Transverse colon (tissue), 4 donors: ENCODE data around the gene OR1D2. TPM values are rescaled to one million over a fixed set of nuclear protein-coding genes. Genes with fewer than 3 reads are reported as not detected.
"Not testable (repeated sequence)": the region's sequence is repeated elsewhere in the genome, so short reads cannot be mapped to it uniquely, and the experiment has no call there.

Experiments
- DNase-seq: peaks from one replicate; pipeline ENCODE4 v3.0.0-alpha.2; 2019
- H3K27ac ChIP-seq, 4 donors: fragments of 200-600 bp; sonication (generic); 2 replicates each; pipeline ENCODE4 v1.5.1; 2016 to 2018; ENCODE audit warnings: inconsistent platforms in 4 of 4
- H3K27me3 ChIP-seq: fragments of 200-600 bp; sonication (generic); 2 replicates; pipeline ENCODE4 v1.5.1; 2017; ENCODE audit warnings: inconsistent platforms
- H3K36me3 ChIP-seq, 4 donors: fragments of 200-600 bp; sonication (generic); 2 replicates each; pipeline ENCODE4 v1.5.1; 2017 to 2019; ENCODE audit warnings: inconsistent platforms in 4 of 4
- H3K4me1 ChIP-seq, 4 donors: fragments of 200-600 bp; sonication (generic); 2 replicates each; pipeline ENCODE4 v1.5.1; 2017 to 2020; ENCODE audit warnings: inconsistent platforms in 4 of 4
- H3K4me3 ChIP-seq, 4 donors: fragments of 200-600 bp; sonication (generic); 1 replicate in 1 of 4; 2 replicates in 3 of 4; pipeline versions ENCODE4 v1.5.1 to v1.6.1; 2017 to 2019; ENCODE audit warnings: inconsistent platforms in 4 of 4
- H3K9me3 ChIP-seq, 2 donors: fragments of 200-600 bp; sonication (generic); 2 replicates each; pipeline ENCODE4 v1.5.1; 2017 to 2019; ENCODE audit warnings: inconsistent platforms in 2 of 2
- EP300 ChIP-seq: sonication (generic); formaldehyde crosslinking; IDR thresholded peaks from one replicate; pipeline ENCODE4 v1.6.1; 2017; ENCODE audit warnings: antibody characterized with exemption, low read depth
- POLR2A ChIP-seq: fragments of 450-650 bp; IDR thresholded peaks from one replicate; pipeline ENCODE4 v1.6.1; 2016; ENCODE audit warnings: antibody characterized with exemption, mild to moderate bottlenecking, moderate library complexity
- POLR2AphosphoS5 ChIP-seq, 3 donors: sonication (generic); formaldehyde crosslinking; IDR thresholded peaks; one replicate each; pipeline ENCODE4 v1.6.1; 2016; ENCODE audit warnings: antibody characterized with exemption in 3 of 3
- WGBS, 2 donors: methylation state at CpG; one replicate each; pipeline ENCODE4 v1.1.5; 2018; ENCODE audit warnings: low coverage in 1 of 2; 5-methylcytosine and 5-hydroxymethylcytosine counted together
- in situ Hi-C, 4 donors: fragments of 200-750 bp; cut with MboI; loops; one replicate each; pipeline versions ENCODE4 v1.15.0 to v1.15.1; 2017; ENCODE audit warnings: low sequenced_read_pairs in 3 of 4, low pct_ligation_motif_present in 1 of 4, low pct_unique_long_range_greater_than_20kb in 1 of 4
- intact Hi-C: fragments of 100-400 bp; cut with DNase I; formaldehyde crosslinking; loops from one replicate; pipeline ENCODE4 v1.15.1; 2023; ENCODE audit warnings: low total_unique reads
- total RNA-seq, 4 donors: library from RNA; depleted of rRNA; stranded (reverse); fragments of >200 nt; gene quantifications; one replicate each; pipeline ENCODE4 v1.1.0, GENCODE V29; 2016
- TF ChIP-seq, protein P1 (sequence below), 5 experiments: fragments of 200-600 bp in 3 of 5; fragments of 450-650 bp in 2 of 5; sonication (generic) in 3 of 5; IDR thresholded peaks; 1 replicate in 2 of 5; 2 replicates in 3 of 5; pipeline ENCODE4 v1.5.1; 2016 to 2017; ENCODE audit warnings: antibody characterized with exemption in 5 of 5, inconsistent platforms in 3 of 5, mild to moderate bottlenecking in 2 of 5, moderate library complexity in 1 of 5

The OR1D2 gene, protein sequence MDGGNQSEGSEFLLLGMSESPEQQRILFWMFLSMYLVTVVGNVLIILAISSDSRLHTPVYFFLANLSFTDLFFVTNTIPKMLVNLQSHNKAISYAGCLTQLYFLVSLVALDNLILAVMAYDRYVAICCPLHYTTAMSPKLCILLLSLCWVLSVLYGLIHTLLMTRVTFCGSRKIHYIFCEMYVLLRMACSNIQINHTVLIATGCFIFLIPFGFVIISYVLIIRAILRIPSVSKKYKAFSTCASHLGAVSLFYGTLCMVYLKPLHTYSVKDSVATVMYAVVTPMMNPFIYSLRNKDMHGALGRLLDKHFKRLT
- not detected for total RNA-seq

DNA sequence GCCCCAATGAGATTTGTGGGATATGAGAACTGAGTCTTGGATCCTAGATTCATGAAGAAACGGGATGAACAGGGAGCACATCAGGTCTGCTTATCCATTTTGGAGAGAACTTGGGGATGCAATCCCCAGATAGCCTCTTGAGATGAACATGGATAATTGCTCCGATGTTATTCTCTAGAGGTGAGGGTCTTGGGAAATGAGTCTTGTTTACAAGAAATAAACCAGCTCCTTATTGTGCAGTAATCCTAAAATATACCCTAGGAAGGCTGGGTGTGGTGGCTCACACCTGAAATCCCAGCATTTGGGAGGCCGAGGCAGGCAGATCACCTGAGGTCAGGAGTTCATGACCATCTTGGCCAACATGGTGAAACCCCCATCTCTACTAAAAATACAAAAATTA, at the start of gene OR1D2:
Gene OR1D2, minus strand, starts transcription at position 101 of the 400 bp plus-strand sequence. CDS start 11,426 bp downstream, outside the sequence.
- H3K36me3 ChIP-seq = no peaks in the 10 kb centered on the region
- no peaks in the 10 kb centered on the region for H3K9me3 ChIP-seq
- in situ Hi-C loops = no loop called here
- intact Hi-C loops = no loop called here
- 63 to 72% methylated on average over 2 to 3 of the region's 3 CpGs for WGBS, 2 donors
- no peak within 1 kb of the TSS for H3K27ac ChIP-seq
- no peak within 1 kb of the TSS for H3K4me3 ChIP-seq
- H3K27me3 ChIP-seq = no peaks in the 10 kb centered on the region
- DNase-seq = no peak
- no peaks in the 10 kb centered on the region for H3K4me1 ChIP-seq
- TF ChIP-seq EP300 = no peak
- TF ChIP-seq, protein P1, sequence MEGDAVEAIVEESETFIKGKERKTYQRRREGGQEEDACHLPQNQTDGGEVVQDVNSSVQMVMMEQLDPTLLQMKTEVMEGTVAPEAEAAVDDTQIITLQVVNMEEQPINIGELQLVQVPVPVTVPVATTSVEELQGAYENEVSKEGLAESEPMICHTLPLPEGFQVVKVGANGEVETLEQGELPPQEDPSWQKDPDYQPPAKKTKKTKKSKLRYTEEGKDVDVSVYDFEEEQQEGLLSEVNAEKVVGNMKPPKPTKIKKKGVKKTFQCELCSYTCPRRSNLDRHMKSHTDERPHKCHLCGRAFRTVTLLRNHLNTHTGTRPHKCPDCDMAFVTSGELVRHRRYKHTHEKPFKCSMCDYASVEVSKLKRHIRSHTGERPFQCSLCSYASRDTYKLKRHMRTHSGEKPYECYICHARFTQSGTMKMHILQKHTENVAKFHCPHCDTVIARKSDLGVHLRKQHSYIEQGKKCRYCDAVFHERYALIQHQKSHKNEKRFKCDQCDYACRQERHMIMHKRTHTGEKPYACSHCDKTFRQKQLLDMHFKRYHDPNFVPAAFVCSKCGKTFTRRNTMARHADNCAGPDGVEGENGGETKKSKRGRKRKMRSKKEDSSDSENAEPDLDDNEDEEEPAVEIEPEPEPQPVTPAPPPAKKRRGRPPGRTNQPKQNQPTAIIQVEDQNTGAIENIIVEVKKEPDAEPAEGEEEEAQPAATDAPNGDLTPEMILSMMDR (IDR thresholded peaks at IDR 0.05) = no peak
- no peak for TF ChIP-seq POLR2A
- TF ChIP-seq POLR2AphosphoS5 (IDR thresholded peaks at IDR 0.05) = no peak

DNA sequence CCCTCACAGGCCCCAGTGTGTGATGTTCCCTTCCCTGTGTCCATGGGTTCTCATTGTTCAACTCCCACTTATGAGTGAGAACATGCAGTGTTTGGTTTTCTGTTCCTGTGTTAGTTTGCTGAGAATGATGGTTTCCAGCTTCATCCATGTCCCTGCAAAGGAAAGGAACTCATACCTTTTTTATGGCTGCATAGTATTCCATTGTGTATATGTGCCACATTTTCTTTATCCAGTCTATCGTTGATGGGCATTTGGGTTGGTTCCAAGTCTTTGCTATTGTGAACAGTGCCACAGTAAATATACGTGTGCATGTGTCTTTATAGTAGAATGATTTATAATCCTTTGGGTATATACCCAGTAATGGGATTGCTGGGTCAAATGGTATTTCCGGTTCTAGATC, 33.3 kb upstream of the OR1D2 start:
- H3K27me3 ChIP-seq, H3K4me3 ChIP-seq, H3K27ac ChIP-seq, DNase-seq, H3K36me3 ChIP-seq, in situ Hi-C loops, intact Hi-C loops, H3K4me1 ChIP-seq, H3K9me3 ChIP-seq: not testable (repeated sequence)
- 67 to 72% methylated on average over 3 of the region's 3 CpGs for WGBS, 2 donors

DNA sequence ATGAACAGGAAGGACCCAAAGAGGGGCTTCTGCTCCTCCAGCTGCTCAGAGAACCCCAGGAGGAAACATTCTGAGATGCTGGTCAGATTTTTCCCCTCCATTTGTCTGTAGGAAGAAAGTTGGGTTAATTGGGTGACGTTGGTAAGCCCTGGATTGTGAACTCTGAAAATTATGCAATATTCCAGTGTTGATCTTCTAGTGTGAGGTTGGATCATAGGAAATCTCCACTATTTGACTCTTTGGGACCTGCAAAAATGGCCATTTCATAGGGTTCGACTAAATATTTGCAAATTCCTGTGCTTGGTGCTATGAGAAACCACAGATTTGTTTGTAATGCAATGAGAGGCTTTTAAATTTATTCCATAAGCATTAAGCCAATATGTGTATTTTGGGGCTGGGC, 23.2 kb upstream of the OR1D2 start, which contains the start of gene OR1G1:
Gene OR1G1, minus strand, starts transcription at position 101 of the 400 bp plus-strand sequence. Its CDS starts 0 bp downstream, at position 101.
- no peak for DNase-seq
- in situ Hi-C loops (no loop called here), intact Hi-C loops (no loop called here)
- Histone ChIP-seq H3K36me3 (no peaks in the 10 kb centered on the region), H3K4me3 (no peak within 1 kb of the TSS), H3K27ac (no peak within 1 kb of the TSS), H3K27me3 (no peaks in the 10 kb centered on the region), H3K9me3 (no peaks in the 10 kb centered on the region), H3K4me1 (no peaks in the 10 kb centered on the region)
- 75% methylated on average over 2 of the region's 2 CpGs; no CpG with 5 or more reads in 1 of the 2 donors for WGBS, 2 donors
- no peak for TF ChIP-seq POLR2A
- TF ChIP-seq, protein P1 (IDR thresholded peaks at IDR 0.05) = no peak

DNA sequence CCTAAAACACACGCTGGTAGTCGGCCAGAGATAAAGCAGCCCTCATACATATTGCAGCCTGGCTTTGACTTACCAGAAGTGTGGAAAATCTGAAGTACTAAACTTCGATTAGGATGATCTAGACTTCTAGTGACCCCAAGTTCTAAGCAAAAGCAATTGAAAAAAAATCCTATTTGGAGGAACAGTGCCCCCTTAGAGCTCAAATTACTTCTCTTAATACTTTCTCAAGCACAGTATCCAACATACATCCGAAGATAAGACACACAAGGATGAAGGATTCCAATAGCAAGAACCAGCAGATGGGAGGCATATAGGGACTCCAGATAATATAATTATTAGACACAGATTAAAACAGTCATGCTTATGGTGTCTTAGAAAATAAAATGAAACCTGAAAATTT, 30.4 kb downstream of the OR1D2 start:
- 41 to 60% methylated on average over 1 to 4 of the region's 4 CpGs for WGBS, 2 donors
- intact Hi-C loops, in situ Hi-C loops: not testable (repeated sequence)

DNA sequence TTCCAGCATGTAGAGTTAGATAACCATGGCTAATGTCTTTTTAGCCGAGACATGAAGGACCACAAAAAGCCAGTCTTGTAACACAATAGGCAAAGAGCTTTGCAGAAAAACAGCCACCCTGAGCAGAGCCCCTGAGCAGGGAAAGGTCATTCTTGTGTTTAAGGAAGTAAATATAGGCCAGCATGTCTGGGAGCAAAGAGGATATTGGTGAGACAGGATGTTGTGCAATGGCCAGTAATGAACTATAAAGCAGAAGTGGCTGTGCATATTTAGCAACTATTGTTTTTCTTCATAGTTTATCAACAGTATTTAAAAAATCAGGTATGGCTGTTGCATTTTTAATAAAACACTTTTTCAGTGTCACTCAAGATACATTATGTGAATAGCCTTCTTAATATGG, 39.0 kb downstream of the OR1D2 start:
- H3K36me3 ChIP-seq, H3K27me3 ChIP-seq, H3K4me3 ChIP-seq, DNase-seq, intact Hi-C loops, H3K27ac ChIP-seq, in situ Hi-C loops, H3K4me1 ChIP-seq, H3K9me3 ChIP-seq: not testable (repeated sequence)
- 50% methylated on average over 1 of the region's 1 CpG; no CpG with 5 or more reads in 1 of the 2 donors for WGBS, 2 donors

More for the DNA sequence above, 30.4 kb downstream of the OR1D2 start:
- H3K27me3 ChIP-seq, H3K4me1 ChIP-seq, H3K9me3 ChIP-seq, H3K4me3 ChIP-seq, H3K27ac ChIP-seq, DNase-seq, H3K36me3 ChIP-seq: not testable (repeated sequence)

DNA sequence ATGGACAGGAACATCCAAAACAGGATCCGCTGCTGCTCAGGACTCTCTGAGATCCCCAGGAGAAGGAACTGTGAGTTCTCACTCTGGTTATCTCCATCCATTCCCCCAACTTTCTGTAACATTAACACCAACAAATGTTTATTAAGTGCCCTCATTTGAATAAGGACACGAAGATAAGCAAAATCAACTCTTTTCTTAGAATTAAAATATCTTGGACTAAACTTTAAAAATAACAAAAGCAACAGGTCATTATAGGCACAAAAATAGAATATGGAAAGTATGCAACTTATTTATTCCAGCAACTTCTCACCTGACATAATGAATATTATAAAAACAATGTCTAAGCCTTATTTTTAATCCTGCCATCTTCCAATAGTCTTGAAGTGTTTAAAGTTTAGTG, 40.7 kb downstream of the OR1D2 start, which contains the start of gene OR1D5:
Gene OR1D5, minus strand, starts transcription at position 101 of the 400 bp plus-strand sequence. Its CDS starts 0 bp downstream, at position 101.
- H3K36me3 ChIP-seq, in situ Hi-C loops, H3K4me1 ChIP-seq, DNase-seq, intact Hi-C loops, H3K27me3 ChIP-seq, H3K9me3 ChIP-seq, H3K27ac ChIP-seq, H3K4me3 ChIP-seq: not testable (repeated sequence)
- WGBS, 2 donors = 85% methylated on average over 1 of the region's 2 CpGs; no CpG with 5 or more reads in 1 of the 2 donors

DNA sequence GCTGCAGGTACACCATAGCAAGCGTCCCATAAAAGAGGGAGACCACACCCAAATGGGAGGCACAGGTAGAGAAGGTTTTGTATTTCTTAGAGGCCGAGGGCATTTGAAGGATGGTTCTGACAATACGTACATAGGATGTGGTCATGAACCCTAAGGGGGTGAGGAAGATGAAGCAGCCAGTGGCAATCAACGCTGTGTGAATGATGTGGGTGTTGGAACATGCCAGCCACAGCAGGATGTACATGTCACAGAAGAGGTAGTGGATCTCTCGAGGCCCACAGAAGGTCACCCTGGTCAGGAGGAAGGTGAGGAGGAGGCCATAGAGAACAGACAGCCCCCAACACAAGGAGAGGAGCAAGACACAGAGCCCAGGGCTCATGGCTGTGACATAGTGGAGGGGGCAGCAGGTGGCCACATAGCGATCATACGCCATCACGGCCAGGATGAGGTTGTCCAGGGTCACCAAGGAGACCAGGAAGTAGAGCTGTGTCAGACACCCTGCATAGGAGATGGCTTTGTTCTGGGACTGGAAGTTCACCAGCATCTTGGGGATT, 41.3 kb downstream of the OR1D2 start:
- H3K27me3 ChIP-seq, intact Hi-C loops, in situ Hi-C loops, H3K4me1 ChIP-seq, H3K4me3 ChIP-seq, H3K36me3 ChIP-seq, H3K27ac ChIP-seq, H3K9me3 ChIP-seq, DNase-seq: not testable (repeated sequence)
- WGBS, 2 donors = 73 to 89% methylated on average over 5 to 8 of the region's 8 CpGs

DNA sequence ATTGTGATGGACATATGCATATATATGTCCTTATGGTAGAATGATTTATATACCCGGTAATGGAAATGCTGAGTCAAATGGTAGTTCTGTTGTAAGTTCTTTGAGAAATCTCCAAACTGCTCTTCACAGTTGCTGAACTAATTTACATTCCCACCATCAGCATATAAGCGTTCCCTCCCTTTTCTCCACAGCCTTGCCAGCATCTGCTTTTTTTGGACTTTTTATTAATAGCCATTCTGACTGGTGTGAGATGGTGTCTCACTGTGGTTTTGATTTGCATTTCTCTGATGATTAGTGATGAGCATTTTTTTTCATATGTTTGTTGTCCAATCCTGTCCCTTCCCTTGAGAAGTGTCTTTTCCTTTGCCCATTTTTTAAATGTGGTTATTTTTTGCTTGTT, 49.4 kb downstream of the OR1D2 start:
- not testable (repeated sequence) for H3K27me3 ChIP-seq

More for the DNA sequence above, 49.4 kb downstream of the OR1D2 start:
- H3K36me3 ChIP-seq, in situ Hi-C loops, intact Hi-C loops, H3K4me3 ChIP-seq, H3K27ac ChIP-seq, H3K4me1 ChIP-seq, H3K9me3 ChIP-seq, DNase-seq: not testable (repeated sequence)
- WGBS, 2 donors = 86% methylated on average over 1 of the region's 2 CpGs; no CpG with 5 or more reads in 1 of the 2 donors
